HG03521 (cell line): Measurements from ENCODE around the gene HAND2.

Experiments
- ATAC-seq: cut with Tn5 transposase; IDR thresholded peaks from one replicate; pipeline ENCODE4 v1.9.1; 2021; ENCODE audit warnings: mild to moderate bottlenecking, moderate library complexity; ENCODE audit not compliant: unreplicated experiment

Gene HAND2

DNA sequence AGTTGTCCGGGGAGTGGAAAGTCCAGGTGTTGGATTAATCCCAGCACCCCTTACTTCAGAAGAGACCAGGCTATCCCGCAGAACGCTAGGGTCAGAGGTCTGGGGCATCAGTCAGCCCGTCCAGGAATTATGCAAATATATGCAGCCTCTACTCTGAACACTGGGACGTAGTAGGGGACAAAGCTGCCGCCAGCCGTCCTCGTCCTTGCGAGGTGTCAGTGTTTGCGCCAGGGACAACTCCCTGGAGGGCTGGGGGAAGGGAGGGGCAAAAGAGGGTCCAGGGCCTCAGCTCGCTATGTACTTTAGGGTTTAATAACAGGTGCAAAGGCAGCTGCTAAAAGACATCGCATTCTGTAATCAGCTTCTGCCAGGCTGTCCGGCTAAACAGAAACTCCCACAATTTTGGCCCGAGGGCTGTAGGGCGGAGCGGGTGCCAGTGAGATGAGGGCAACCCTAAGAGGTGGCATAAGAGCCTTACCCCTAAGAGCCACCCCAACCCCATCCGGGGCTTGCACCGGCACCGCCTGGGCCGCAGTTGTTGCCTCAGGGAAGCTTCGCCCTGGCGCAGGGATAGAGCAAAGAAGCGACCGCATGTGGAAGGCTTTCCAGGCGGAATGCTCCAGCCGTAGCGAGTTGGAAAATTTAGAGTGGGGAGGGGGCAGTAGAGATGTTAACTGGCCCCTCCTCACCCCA is 8.4 kb downstream of the HAND2 start:
- no peak for ATAC-seq

DNA sequence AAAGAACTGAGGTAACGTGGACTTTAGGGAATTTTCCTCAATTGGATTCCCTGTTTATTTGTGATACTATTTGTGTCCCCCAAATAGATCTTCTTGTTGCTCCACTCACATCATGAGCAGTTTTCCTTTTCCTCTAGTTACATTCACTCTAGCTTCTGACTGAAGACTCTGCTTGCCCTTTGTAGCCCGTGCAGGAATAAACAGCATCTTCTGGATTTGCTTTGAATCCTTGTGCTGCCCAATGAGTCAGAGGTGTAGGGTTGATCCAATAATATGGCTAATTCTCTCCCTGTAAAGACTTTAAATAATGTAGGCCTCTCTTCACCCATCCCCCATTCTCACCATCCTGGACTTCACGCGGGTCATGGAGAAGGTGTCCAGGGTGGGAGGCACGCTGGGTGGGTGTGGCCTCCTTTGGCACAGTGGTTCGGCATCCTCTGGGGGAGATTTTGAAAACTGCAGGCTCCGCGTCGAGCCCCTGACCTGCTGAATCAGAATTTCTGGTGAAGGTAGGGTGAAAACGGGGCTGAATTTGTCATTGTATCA is 9.0 kb downstream of the HAND2 start:
- no peak for ATAC-seq

DNA sequence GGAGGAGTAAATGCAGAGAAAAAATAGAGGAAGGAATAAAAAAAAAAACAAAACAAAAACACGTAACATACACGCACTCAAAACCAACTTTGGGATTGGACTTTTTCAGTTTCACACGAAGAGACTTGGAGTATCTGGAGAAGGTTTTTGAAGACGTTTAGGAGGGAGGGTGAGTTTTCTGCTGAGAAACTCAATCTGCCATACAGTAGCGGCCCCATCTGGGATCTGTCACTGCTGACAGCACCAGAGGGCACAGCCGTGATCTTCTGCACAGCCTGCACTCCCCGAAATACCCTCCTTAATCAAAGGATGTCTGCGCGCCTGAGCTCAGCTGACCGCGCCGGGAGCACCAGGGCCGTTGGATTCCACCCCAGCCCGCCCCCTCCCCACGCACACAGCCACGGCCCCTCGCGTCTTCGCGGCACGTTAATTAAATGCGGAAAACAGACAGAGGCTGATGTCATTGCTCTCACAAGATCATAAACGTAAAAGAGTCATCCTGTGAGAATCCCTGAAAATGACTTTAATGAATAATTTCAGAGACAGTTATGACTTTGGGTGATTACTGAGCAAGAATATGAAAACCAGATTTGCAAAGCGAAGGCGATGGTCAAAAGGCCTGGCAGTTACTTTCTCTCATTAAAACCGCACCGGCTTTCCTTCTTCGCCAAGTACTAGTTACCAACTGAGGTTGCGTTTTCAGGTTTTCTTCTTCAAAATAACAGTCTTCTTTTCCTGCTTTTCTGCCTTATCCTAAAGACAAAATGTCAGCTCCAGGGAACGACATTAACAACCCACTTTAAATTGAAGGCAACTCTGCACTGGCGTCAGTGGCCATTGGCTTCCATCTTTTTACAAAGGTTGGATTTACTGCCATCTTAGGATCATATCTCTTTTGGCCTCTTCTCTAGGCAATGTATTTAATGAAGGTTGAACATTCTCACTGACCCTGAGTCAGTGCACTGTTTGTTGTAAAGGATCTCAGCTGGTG is 10.6 kb downstream of the HAND2 start:
- ATAC-seq: no peak

DNA sequence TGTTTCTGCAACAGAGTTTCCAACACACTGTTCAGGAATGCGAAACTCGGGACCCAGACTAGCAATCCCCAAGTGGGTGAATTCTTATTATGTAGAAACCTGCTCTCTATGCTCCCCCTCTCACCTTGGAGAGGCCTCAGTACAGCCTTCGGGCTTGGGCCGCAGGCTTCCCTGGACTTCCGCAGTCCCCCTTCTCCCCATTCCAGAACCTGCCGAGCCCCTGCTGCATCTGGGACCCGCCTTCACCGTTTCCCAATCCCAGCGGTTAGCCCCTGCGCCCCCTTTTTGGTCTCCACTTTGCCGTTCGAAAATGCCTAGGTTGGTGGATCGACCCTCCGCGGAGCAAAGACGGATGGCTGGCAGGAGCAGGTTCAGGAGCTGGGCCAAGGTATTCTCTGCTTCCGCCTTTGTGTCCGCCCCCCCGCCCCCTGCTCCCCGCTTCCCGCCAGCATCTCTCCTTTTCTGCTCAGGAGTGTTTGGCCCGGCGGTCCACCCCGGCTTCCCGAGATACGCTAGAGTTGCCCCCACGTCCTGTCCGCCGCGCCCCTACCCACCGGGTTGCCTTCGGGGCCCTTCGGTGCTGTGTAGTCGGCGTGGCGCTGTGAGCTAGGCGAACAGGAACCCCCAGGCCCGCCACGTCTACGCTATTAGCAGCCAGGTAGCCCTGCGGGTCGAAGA is 11.5 kb downstream of the HAND2 start:
- no peak for ATAC-seq

DNA sequence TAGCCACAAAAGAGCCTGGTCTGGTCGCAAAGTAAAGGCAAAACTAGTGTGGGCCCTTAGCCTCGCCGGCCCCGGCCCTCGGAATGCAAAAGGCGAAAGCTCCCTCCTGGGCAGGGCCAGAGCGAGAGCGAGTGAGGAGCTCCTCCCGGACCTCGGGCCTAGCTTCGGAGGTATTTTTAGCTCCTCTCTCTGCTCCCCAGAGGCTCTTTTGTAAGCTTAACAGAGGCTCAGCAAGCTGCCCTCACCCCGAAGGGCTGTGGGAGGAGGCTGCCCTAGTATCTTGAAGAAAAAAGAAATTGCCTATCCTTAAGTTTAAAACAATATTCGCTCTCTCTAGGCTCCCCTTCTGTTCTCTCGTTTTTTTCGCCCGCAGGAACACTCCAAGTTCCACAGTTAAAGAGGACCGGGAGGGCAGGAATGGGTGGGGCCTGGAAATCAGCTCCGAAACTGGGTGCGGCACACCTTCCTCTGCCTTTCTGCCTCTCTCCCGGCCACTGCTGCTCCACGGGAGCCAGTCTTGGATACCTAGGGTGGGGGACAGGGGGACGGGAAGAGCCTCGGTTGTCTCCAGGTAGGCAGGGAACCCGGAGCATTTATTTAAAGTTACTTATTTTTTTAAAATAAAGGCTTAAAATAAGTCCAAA is 12.1 kb downstream of the HAND2 start:
- no peak for ATAC-seq

DNA sequence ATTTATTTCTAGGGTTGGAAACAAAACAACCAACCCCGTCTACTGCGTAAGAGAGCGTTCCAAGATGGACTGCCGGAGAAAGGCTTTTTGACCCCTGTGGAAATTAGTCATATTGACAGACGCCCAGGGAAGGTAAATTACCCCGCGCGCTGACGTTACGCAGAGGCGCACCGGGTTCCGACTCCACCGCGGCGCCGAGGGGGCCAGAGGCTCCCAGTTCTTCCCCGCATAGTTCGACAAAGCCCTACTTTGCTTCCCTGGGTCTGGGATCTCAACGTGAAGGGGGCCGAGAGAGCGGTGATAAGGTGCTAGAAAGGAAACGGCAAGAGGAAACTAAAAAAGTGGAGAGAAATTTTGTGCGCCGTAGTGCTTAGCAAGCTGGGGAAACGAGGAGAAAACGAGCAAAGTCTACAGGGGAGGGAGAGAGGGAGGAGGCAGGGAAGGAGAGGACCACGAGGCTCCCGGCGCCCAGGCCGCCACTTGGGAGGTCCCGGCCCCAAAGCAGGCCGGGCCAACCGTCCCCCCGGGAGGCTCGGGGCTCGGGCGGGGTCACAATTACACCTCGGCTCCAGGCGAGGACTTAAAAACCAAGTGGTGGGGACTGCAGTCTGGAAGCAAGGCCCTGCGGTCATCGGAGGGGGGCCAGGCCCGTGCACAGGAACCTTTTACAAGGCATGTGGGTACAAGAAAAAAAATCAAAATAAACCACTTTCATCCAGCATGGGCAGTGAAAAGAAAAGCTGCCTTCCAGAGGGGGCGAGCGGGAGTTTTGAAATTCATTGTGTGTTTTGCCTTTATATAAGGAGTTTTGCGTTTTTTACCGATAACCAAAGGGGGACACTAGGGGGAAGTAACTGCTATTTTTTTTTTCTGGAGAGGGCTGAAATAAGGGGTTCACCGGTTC is 13.2 kb downstream of the HAND2 start:
- no peak for ATAC-seq

DNA sequence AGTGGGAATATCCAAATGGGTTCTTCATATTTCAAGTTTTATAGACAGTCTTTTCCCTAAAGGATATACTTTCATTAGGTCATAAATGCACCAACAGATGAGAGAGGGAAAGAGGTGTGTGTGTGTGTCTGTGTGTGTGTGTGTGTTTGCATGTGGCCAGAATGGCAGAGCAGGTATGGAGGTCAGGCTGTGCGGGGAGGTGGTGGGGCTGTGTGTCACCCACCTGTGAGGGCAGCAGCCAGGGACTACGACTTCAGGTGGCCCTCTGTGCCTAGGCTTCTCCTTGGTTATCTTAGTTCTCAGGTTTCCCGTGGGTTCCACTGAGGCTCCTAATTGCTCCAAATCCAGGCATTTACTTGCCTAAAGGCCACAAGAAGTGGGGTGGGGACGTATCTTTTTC is 14.6 kb downstream of the HAND2 start:
- no peak for ATAC-seq

DNA sequence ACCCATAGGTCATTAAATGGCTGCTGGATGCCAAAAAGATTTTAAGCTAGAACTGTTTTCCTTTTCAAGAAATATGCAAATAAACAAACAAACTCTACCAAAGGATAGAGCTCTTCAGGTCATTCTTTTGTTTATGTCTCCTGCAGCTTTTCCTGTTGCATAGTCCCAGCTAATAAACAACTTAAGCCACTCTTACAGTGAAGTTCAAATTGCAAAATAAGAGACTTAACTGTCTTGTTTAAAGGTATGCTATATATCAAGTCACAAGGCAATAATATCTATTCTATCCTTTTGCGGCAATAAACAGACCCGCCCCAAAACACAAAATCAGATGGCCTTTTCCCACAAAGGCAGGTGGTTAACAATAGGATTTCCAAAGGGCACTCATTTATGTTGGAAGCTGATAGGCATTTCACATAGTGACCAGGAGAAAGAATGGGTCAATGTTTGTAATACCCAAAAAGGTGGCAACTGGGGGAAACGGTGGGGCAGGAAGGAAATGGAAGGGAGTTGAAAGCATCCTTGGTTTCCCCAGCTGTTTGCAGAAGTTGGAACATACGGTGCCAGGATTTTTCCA is 15.3 kb downstream of the HAND2 start:
- ATAC-seq: no peak

DNA sequence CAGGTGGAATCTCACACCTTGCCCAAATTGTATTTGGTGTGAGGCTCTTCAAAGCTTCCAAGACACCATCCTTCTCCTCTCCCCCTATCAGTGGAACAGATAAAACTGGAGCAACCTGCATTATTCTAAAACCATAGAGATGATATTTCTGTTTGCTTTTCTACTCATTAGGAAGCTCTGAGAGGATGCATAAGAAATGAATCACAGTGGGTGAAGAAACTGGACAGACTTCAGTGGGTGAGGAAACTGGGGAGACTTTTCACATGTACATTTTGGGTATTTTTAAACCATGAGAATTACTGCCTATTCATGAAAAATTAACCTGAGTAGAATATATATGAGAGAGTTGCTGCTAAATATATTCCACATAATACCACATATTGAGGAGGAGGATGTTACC is 16.4 kb downstream of the HAND2 start:
- ATAC-seq: no peak

DNA sequence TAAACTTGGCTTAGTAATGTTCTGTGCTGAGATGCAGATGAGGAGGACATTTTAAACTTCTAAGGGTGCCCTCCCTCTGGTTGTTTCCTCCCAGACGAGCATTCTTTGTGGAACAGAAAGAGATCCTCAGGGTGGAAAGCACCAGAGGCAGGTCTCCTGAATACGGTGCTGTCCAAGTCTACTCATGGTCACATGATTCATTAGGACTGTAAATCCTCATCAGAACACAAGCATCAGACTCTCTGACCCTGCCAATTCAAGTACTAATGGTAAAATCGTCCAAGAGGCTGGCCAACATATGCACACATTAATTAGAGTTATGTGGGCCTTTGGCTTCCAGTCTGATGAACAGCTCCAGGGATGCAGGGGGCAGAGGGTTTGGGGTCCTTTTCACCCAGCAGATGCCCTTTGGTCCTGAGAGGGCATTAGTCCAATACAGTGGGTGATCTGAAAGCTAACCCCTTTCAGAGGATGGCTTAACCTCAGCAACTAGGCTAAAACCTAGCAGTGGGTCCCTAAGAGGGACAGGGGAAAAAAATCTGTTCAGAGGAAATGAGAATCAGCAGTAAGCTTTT is 18.2 kb downstream of the HAND2 start:
- ATAC-seq: no peak

DNA sequence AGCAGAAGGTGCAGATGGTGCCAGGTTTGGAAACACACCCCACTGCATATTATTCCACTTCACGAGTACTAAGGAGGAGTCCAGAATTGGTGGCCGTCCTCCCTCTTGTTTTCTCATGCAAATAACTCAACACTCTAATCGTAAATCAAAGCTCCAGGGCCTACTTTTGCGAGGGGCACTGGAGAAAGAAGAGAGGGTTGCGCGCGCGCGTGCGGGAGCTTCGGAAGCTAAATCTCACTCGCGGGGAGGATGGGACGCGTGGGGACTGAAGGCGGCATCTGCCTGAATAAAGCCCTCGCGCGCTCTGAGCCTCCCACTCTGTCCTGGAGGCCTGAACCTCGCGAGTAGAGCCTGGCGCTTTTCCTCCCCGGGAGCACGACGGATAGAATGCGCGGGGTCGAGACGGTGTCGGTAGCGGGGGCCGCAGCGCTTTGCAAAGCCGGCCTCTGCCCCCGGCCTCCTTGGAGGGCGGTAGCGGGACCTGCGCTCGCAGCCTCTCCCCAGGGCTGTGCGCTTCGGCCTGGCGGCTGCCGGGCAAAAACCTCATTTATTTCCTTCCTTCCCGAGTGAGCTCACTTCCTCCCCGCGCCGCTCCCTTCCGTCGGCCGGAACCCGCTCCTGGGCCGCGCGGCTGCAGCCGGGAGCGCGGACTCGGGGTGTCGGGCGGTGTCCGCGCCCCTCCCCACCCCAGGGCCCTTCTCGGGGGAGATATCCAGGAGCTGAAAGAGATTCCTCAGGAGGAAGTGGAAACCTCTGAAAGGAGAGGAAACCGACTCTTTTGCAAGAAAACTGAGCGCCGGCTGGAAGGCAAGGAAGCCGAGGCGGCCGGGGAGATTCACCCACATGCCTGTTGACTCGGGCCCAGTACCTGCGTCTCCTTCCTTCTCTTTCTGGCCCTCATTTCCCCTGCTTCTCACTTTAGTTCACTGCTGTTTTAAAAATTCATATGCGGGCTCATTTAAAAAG is 20.7 kb downstream of the HAND2 start:
- ATAC-seq: no peak

DNA sequence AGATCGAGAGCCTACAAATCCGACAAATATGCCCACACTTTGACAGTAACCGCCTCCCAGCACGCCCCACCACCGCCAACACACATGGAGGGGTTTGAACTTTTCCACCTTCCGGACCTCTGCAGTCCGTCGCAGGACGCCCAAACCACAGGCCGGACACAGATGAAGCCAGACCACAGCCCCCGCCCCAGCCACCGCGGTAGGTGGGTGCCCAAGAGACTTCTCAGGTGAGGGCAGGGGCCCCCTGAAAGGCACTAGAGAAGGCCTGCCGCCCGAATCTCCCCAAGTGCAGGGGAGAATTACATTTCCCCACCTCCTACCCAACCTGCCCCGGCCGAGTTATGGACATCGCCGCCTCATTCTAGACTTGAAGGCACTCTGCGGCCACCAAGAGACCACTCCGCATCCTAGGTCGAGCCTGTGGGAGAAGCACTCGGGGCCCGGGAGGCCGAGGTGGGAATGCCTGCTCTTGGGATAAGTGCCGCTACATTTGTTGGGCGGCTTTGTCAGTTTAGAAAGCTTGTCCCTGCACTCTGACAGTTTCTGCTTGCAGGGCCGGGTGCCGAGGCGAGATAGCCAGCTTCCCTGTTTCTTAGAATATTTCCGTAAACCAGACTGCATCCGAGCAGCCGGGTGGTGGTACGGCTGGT is 21.5 kb downstream of the HAND2 start:
- ATAC-seq: no peak

DNA sequence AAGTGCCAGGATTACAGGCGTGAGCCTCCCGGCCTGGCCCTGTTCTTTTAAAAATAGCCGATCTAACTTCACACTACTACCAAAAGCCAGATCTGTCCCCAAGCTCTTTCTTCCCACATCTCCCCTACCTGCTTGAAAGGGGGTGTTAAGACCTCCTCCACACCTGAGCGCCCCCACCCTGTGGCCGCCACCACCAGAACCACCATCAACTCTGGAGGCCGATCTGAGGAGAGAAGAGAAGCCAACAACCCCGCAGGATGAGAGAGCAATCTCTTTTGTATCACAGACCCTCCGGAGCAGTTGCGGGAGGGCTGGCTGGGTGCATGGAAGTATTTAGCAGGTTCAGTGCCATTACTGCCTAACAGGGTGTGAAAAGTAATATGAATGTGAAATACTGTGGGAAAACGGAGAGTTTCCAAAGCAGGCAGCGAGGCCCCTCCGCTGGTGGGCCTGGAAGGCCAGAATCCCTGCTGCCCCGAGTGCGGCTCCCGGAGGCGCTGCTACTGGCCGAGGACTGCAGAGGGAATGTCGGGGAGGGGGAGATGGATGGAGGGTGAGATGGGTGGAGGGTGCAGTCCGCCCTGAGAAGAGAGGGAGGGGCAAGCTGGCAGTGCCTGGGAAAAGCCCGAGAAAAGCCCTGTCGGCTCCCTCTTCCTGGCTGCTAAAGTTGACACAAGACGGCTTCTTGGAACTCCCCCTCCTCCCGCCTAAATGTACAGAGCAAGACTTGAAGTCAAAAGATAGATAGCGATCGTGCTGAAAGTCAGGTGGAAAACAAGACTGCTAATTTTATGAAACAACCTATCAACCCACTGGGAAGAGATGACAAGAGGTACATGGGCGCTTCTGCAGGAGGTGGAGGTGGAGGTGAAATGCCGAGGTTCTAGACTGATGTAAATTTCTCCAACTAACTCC is 22.3 kb downstream of the HAND2 start:
- no peak for ATAC-seq

DNA sequence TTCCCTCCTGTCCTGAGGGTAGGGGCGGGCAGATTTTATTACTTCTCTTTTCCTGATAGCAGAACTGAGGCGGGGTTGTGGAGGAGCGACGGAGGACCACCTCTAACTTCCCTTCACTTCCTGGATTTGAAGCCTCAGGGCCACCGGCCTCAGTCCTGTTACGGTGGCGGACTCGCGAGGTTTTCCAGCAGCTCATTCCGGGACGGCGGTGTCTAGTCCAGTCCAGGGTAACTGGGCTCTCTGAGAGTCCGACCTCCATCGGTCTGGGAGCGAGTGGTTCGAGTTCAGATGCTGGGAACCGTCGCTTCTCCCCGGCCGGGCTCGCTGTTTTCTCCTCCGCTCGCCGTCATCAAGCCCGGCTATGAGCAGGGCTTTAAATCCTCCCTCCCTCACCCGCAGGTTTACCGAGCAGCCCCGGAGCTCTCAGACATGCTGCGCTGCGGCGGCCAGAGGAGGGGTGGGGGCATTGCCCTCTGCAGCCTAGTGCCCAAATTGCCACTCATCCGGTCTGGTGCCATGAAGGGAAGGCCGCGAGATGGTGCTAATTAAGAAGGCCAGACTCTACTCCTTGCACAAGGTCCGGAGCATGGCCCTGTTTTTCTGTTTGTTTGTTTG is 23.3 kb downstream of the HAND2 start:
- ATAC-seq: no peak

DNA sequence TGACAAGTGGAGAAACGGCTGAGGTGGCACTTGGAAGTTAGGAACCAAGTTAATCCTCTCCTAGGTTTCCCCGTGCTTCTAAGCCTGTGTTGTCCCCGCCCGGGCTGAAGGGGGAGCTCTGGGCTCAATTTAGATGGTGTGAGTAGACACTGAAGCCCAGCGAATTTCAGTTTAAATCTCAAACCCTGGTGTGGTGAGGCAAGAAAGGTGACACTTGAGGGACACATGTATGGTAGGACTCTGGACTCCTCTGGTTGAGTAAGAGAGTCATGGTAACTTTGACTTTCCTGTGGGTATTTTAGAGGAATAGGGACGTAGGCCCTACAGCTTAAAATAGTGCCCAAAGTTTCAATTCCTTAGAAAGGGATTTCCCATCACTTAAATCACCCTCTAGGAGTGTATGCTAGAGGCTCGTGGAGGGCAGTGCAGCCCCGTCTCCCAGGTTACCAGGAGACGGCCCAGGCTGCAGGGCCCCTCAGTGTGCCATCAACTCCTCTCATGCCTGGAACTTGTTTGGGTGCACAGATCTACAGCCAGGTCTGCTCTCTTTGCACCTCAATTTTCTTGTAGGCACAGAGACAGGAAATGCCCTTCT is 24.0 kb downstream of the HAND2 start:
- ATAC-seq: peak; percentile 72

DNA sequence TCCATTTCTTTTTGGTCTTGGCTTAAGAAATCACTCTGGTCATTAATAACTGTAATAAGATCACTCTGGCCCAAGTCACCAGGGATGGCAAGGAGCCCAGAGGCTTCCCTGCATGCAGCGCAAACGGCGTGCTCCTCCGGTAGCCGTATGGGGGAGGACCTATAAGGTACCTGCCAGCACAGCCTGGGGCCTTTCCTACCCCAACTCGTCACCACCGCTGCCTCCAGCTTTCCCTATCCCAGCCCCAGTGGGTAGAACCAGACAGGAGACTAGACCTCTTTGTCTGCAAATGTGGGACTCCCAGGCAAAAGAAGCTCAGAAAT is 25.9 kb downstream of the HAND2 start:
- ATAC-seq: no peak
